Adipocyte (in vitro differentiated cells): ENCODE data around the gene AMPH.

ENCODE experiments used
- DNase-seq: peaks from one replicate; pipeline ENCODE4 v3.0.0-alpha.2; 2015; ENCODE audit warnings: low read depth
- H3K27me3 ChIP-seq: replicated peaks from 2 replicates; pipeline ENCODE4 v1.7.0; 2013; ENCODE audit warnings: mild to moderate bottlenecking, low read length, moderate library complexity; ENCODE audit not compliant: control insufficient read depth, insufficient read depth
- H3K36me3 ChIP-seq: 2 replicates; pipeline ENCODE4 v1.7.0; 2013; ENCODE audit warnings: low read length, mild to moderate bottlenecking, moderate library complexity; ENCODE audit not compliant: control insufficient read depth, insufficient read depth, severe bottlenecking
- H3K4me1 ChIP-seq: 2 replicates; pipeline ENCODE4 v1.7.0; 2013; ENCODE audit warnings: mild to moderate bottlenecking, low read length, moderate library complexity; ENCODE audit not compliant: control insufficient read depth, insufficient read depth
- H3K4me3 ChIP-seq: 2 replicates; pipeline ENCODE4 v1.7.0; 2013; ENCODE audit warnings: mild to moderate bottlenecking, low read length, moderate library complexity
- H3K9ac ChIP-seq: 2 replicates; pipeline ENCODE4 v1.7.0; 2013; ENCODE audit warnings: mild to moderate bottlenecking, low read length, moderate library complexity
- H3K9me3 ChIP-seq: 2 replicates; pipeline ENCODE4 v1.7.0; 2013; ENCODE audit warnings: mild to moderate bottlenecking, low read length, moderate library complexity; ENCODE audit not compliant: control insufficient read depth

Gene AMPH

DNA sequence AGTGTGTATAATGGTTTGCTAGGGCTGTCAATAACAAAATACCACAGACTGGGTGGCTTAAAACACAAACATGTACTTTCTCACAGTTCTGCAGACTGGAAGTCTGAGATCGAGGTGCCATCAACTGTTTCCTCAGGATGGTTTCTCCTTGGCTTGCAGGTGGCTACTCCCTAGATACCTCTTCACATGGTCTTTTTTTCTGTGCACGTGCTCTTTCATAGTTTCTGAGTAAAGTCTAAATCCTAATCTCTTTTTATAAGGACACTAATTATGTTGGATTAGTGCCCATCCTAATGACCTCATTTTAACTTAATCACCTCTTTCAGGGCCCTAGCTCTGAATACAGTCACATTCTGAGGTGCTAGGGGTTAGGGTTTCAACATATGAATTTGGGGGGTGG, 65.9 kb downstream of the AMPH start:
- DNase-seq, result no peak

DNA sequence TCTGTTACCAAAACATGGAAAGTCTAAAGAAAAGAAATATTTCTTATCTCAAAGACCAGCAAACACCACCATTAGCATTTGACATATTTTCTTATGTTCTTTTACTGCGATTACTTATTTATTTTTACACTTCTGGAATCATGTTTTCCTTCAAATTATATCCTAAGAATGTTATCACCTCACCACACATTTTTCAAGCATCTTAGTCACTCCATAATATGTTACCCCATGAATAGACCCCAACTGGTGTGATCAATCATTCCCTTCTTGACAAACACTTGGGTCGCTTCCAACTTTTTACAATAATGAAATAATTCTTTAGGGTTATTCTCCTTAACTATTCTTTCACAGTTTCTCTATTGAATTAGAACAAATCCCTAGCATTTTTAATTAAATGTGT, 67.4 kb downstream of the AMPH start:
- H3K4me3 ChIP-seq, result no peak overlapping the region
- DNase-seq, result no peak
- no peak overlapping the region for H3K9ac ChIP-seq
- H3K27me3 ChIP-seq, result no peaks in the 10 kb centered on the region
- no peaks in the 10 kb centered on the region for H3K9me3 ChIP-seq
- H3K4me1 ChIP-seq, result peaks cover 8% of the 10 kb centered on the region
- H3K36me3 ChIP-seq, result no peaks in the 10 kb centered on the region

More for the DNA sequence above, 65.9 kb downstream of the AMPH start:
- no peak overlapping the region for H3K4me3 ChIP-seq
- H3K4me1 ChIP-seq, result peaks cover 8% of the 10 kb centered on the region
- H3K9ac ChIP-seq, result no peak overlapping the region
- H3K36me3 ChIP-seq, result no peaks in the 10 kb centered on the region
- no peaks in the 10 kb centered on the region for H3K9me3 ChIP-seq
- no peaks in the 10 kb centered on the region for H3K27me3 ChIP-seq

DNA sequence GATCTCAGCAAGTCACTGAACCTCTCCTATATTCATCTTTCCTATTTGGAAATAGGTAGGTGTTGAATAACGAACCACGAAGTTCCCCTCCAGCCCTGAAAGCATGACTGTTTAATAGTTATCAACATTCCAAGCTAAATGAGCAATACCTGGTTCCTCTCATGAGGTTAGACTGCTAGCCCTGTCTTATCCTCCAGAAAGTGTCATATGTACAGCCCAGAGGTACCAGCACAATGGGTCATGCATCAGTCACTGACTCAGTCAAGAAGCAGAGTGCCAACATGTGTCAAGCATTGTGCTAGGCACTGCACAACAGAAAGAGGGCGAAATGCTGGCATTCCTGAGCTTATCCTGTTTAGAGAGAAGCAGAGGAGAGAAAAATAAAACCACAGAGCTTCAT, 70.0 kb downstream of the AMPH start:
- Histone ChIP-seq H3K9ac (no peak overlapping the region), H3K4me1 (peaks cover 8% of the 10 kb centered on the region), H3K36me3 (no peaks in the 10 kb centered on the region), H3K4me3 (no peak overlapping the region), H3K27me3 (no peaks in the 10 kb centered on the region), H3K9me3 (no peaks in the 10 kb centered on the region)
- peak; percentile 16 for DNase-seq

GRCh38 chr7:38558761-38559345, 72.3 kb downstream of the AMPH start:
- H3K9ac ChIP-seq, result no peak overlapping the region
- H3K9me3 ChIP-seq, result no peaks in the 10 kb centered on the region
- H3K4me3 ChIP-seq, result no peak overlapping the region
- H3K27me3 ChIP-seq, result no peaks in the 10 kb centered on the region
- peak; percentile 22 for DNase-seq
- peaks cover 8% of the 10 kb centered on the region for H3K4me1 ChIP-seq
- no peaks in the 10 kb centered on the region for H3K36me3 ChIP-seq

DNA sequence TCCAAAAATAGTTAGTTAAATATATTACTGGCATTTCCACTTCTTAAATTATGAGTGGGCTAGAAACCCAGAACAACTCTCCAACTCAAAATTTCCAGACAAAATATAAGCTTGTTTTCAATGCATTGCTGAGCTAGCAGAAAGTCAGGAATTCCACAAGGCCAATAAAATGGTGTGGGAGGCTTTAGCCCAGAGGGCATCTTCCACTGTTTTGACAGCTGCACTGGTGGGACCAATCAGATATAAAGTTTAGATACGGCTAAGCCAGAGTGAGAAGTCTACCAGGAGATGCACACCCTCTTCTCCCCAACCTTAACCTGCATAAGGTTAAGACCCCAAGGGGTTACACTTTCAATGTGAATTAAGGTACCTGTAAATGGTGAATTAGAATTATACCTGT, 76.6 kb downstream of the AMPH start:
- no peaks in the 10 kb centered on the region for H3K9me3 ChIP-seq
- no peak for DNase-seq
- H3K4me1 ChIP-seq, result no peaks in the 10 kb centered on the region
- no peak overlapping the region for H3K4me3 ChIP-seq
- no peaks in the 10 kb centered on the region for H3K36me3 ChIP-seq
- no peak overlapping the region for H3K9ac ChIP-seq
- no peaks in the 10 kb centered on the region for H3K27me3 ChIP-seq

GRCh38 chr7:38550836-38551235, 80.3 kb downstream of the AMPH start:
- DNase-seq, result peak; percentile 10

GRCh38 chr7:38548605-38549004, 82.6 kb downstream of the AMPH start:
- no peak overlapping the region for H3K9ac ChIP-seq
- no peaks in the 10 kb centered on the region for H3K4me1 ChIP-seq
- no peaks in the 10 kb centered on the region for H3K9me3 ChIP-seq
- no peak for DNase-seq
- no peak overlapping the region for H3K4me3 ChIP-seq
- no peaks in the 10 kb centered on the region for H3K27me3 ChIP-seq
- H3K36me3 ChIP-seq, result no peaks in the 10 kb centered on the region

More at GRCh38 chr7:38550836-38551235, 80.3 kb downstream of the AMPH start:
- Histone ChIP-seq H3K9ac (no peak overlapping the region), H3K4me1 (no peaks in the 10 kb centered on the region), H3K27me3 (no peaks in the 10 kb centered on the region), H3K36me3 (no peaks in the 10 kb centered on the region), H3K4me3 (no peak overlapping the region), H3K9me3 (no peaks in the 10 kb centered on the region)

DNA sequence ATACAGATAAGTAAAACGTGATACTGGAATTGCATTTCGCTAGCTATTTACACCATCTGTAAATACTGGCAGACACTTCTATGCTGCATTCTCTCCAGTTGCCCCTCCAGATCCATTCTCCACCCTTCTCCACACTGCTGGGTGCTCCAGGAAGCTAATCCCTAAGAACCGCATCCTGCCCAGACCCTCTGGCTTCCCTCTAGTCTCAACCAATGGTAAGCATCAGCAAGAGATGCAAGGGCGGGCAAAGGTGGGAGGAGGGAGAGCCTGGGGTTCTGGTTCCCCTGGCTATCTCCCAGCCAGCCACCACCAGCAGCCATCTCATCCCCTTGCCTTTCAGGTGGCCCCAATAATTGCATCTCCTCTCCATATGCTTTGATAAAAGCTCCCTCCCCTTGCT, 84.4 kb downstream of the AMPH start:
- H3K4me3 ChIP-seq, result no peak overlapping the region
- no peaks in the 10 kb centered on the region for H3K27me3 ChIP-seq
- no peaks in the 10 kb centered on the region for H3K9me3 ChIP-seq
- H3K36me3 ChIP-seq, result no peaks in the 10 kb centered on the region
- DNase-seq, result no peak
- H3K9ac ChIP-seq, result no peak overlapping the region
- peaks cover 8% of the 10 kb centered on the region for H3K4me1 ChIP-seq

DNA sequence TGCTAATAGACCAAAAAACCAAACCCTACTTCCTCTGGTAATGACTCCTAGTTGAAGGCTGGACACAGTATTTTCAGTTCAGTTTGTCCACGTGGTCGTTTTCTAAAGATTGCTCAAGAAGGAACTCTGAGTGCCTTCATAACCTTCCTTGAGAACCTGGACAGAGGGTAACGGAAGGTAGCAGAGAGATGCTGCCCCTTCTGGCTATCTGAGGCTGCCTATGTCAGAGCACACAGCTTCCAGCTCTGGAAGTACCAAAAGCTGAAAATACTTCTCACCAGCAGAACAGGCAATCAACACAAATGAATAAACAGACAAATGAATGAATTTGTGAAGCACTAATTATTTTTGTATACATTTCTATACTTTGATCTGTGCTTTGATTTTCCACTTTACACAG, 85.2 kb downstream of the AMPH start:
- DNase-seq, result no peak
- no peak overlapping the region for H3K9ac ChIP-seq
- H3K36me3 ChIP-seq, result no peaks in the 10 kb centered on the region
- no peaks in the 10 kb centered on the region for H3K9me3 ChIP-seq
- no peak overlapping the region for H3K4me3 ChIP-seq
- H3K27me3 ChIP-seq, result no peaks in the 10 kb centered on the region
- peaks cover 16% of the 10 kb centered on the region for H3K4me1 ChIP-seq

- peak; percentile 68 for DNase-seq
- H3K4me3 ChIP-seq, result no peak overlapping the region
- H3K9ac ChIP-seq, result no peak overlapping the region
- H3K36me3 ChIP-seq, result no peaks in the 10 kb centered on the region
- H3K27me3 ChIP-seq, result no peaks in the 10 kb centered on the region
- H3K9me3 ChIP-seq, result no peaks in the 10 kb centered on the region
- H3K4me1 ChIP-seq, result peaks cover 18% of the 10 kb centered on the region
These were observed 89.0 kb downstream of the AMPH start for GRCh38 chr7:38542156-38542555.

DNA sequence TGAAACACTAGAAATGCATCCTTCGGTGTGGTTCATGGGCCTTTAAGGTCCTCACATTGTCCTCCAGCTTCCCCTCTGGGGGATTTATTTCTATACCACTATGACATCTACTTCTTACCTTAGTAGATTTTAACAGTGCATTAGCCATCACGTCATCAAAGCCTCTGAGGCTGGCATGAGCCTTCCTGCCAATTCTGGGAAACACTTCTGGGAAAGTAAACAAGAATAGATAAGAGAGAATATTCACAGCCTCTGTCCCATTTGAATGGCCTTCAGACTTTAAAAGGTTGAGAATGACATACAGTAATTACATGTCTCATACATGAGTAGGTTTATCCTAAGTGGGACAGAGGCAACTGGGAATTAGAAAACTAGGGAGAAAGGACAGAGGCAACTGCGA, 89.7 kb downstream of the AMPH start:
- no peak overlapping the region for H3K4me3 ChIP-seq
- H3K9ac ChIP-seq, result no peak overlapping the region
- H3K9me3 ChIP-seq, result no peaks in the 10 kb centered on the region
- H3K36me3 ChIP-seq, result no peaks in the 10 kb centered on the region
- no peaks in the 10 kb centered on the region for H3K27me3 ChIP-seq
- peaks cover 18% of the 10 kb centered on the region for H3K4me1 ChIP-seq
- DNase-seq, result no peak

- Histone ChIP-seq H3K4me1 (peaks cover 18% of the 10 kb centered on the region), H3K36me3 (no peaks in the 10 kb centered on the region), H3K4me3 (no peak overlapping the region), H3K27me3 (no peaks in the 10 kb centered on the region), H3K9me3 (no peaks in the 10 kb centered on the region), H3K9ac (no peak overlapping the region)
- DNase-seq, result no peak
These were observed 91.6 kb downstream of the AMPH start for GRCh38 chr7:38539477-38540081.
